HuH-7 (cell line): ENCODE data around the gene INSM1.

Experiments
- DNase-seq: peaks from one replicate; pipeline ENCODE4 v3.0.0; 2011; ENCODE audit warnings: low spot score

The INSM1 gene

GRCh38 chr20:20393207-20394120 is 25.6 kb downstream of the INSM1 start:
- DNase-seq: no peak

- no peak for DNase-seq
Observed at GRCh38 chr20:20395087-20395486, 27.2 kb downstream of the INSM1 start.

GRCh38 chr20:20395903-20396568 is 28.1 kb downstream of the INSM1 start:
- DNase-seq: no peak

- no peak for DNase-seq
Observed at GRCh38 chr20:20396794-20397193, 28.9 kb downstream of the INSM1 start.

GRCh38 chr20:20398123-20398522 is 30.2 kb downstream of the INSM1 start:
- DNase-seq: no peak

- no peak for DNase-seq
Observed at GRCh38 chr20:20399531-20400500, 31.9 kb downstream of the INSM1 start.

GRCh38 chr20:20401991-20402390 is 34.1 kb downstream of the INSM1 start:
- no peak for DNase-seq

GRCh38 chr20:20404633-20405032 is 36.7 kb downstream of the INSM1 start:
- DNase-seq: no peak

GRCh38 chr20:20405623-20406022 is 37.7 kb downstream of the INSM1 start:
- no peak for DNase-seq

GRCh38 chr20:20406306-20406705 is 38.4 kb downstream of the INSM1 start:
- DNase-seq: no peak

- peak; percentile 36 for DNase-seq
Observed at GRCh38 chr20:20407891-20408805, 40.2 kb downstream of the INSM1 start.

GRCh38 chr20:20409331-20409730 is 41.4 kb downstream of the INSM1 start:
- no peak for DNase-seq

- no peak for DNase-seq
Observed at GRCh38 chr20:20410678-20411077, 42.8 kb downstream of the INSM1 start.

GRCh38 chr20:20411402-20411801 is 43.5 kb downstream of the INSM1 start:
- DNase-seq: no peak

- DNase-seq: no peak
Observed at GRCh38 chr20:20411836-20412235, 43.9 kb downstream of the INSM1 start.

- no peak for DNase-seq
Observed at GRCh38 chr20:20412750-20413149, 44.8 kb downstream of the INSM1 start.

- DNase-seq: no peak
Observed at GRCh38 chr20:20413810-20414281, 45.9 kb downstream of the INSM1 start.

- DNase-seq: no peak
Observed at GRCh38 chr20:20414640-20415220, 46.8 kb downstream of the INSM1 start.

- DNase-seq: no peak
Observed at GRCh38 chr20:20415321-20415720, 47.4 kb downstream of the INSM1 start.

GRCh38 chr20:20417876-20418676 is 50.2 kb downstream of the INSM1 start:
- no peak for DNase-seq
